ENCODE results near the gene OR2A14. TPM values are rescaled to one million over a fixed set of nuclear protein-coding genes. Genes with fewer than 3 reads are reported as not detected.
A peak's percentile ranks its signal among the peaks of the same experiment; 100 is the strongest.
"Not testable (repeated sequence)": the region's sequence is repeated elsewhere in the genome, so short reads cannot be mapped to it uniquely, and the experiment has no call there.

The OR2A14 gene
- polyA plus RNA-seq, 3 donors = not detected

- no peak for DNase-seq (ENCODE audit: low read depth in 3 of 3, low spot score in 2 of 3)
Measured at GRCh38 chr7:144144426-144144825, 21.4 kb downstream of the OR2A14 start.

- DNase-seq (ENCODE audit: low read depth in 3 of 3, low spot score in 2 of 3) = no peak
Measured at GRCh38 chr7:144148224-144148827, 25.4 kb downstream of the OR2A14 start.

- DNase-seq (ENCODE audit: low read depth in 3 of 3, low spot score in 2 of 3) = no peak
Measured at GRCh38 chr7:144158861-144159260, 35.9 kb downstream of the OR2A14 start.

- no peak for DNase-seq (ENCODE audit: low read depth in 3 of 3, low spot score in 2 of 3)
Measured at GRCh38 chr7:144164784-144165183, 41.8 kb downstream of the OR2A14 start.

- not testable (repeated sequence) for DNase-seq (ENCODE audit: low read depth in 3 of 3, low spot score in 2 of 3)
Measured at GRCh38 chr7:144171594-144172350, 48.8 kb downstream of the OR2A14 start.

GRCh38 chr7:144174613-144175012 lies 51.6 kb downstream of the OR2A14 start:
- no peak for DNase-seq (ENCODE audit: low read depth in 3 of 3, low spot score in 2 of 3)

GRCh38 chr7:144178380-144179164 lies 55.6 kb downstream of the OR2A14 start:
- DNase-seq (ENCODE audit: low read depth in 3 of 3, low spot score in 2 of 3) = peak in 2 of 3 donors; percentile 1 to 4

- DNase-seq (ENCODE audit: low read depth in 3 of 3, low spot score in 2 of 3) = not testable (repeated sequence)
Measured at GRCh38 chr7:144179165-144179479, 56.1 kb downstream of the OR2A14 start.

Other genes with a start within 250 kb of the OR2A14 start
- 10 to 100 TPM; 85.5 to 90.4 (median 87.0) TPM for gene TCAF1, start 221.0 kb upstream of the OR2A14 start, polyA plus RNA-seq (ENCODE audit: insufficient read length in 3 of 3)
- not detected for gene OR2F2, start 187.9 kb upstream of the OR2A14 start, polyA plus RNA-seq (ENCODE audit: insufficient read length in 3 of 3)
- under 1 TPM in 1 of 3 donors, not detected in 2; 0.14 TPM for gene OR2F1, start 168.3 kb upstream of the OR2A14 start, polyA plus RNA-seq (ENCODE audit: insufficient read length in 3 of 3)
- gene OR6B1, start 122.9 kb upstream of the OR2A14 start, polyA plus RNA-seq (ENCODE audit: insufficient read length in 3 of 3) = not detected
- gene OR2A5, start 74.2 kb upstream of the OR2A14 start, polyA plus RNA-seq (ENCODE audit: insufficient read length in 3 of 3) = under 1 TPM in 2 of 3 donors, not detected in 1; 0.04 to 0.08 TPM
- not detected for gene OR2A25, start 53.4 kb upstream of the OR2A14 start, polyA plus RNA-seq (ENCODE audit: insufficient read length in 3 of 3)
- gene OR2A12, start 36.9 kb upstream of the OR2A14 start, polyA plus RNA-seq (ENCODE audit: insufficient read length in 3 of 3) = not detected
- not detected for gene OR2A2, start 13.6 kb upstream of the OR2A14 start, polyA plus RNA-seq (ENCODE audit: insufficient read length in 3 of 3)
- gene CTAGE4, start 60.3 kb downstream of the OR2A14 start, polyA plus RNA-seq (ENCODE audit: insufficient read length in 3 of 3) = 1 to 10 TPM; 2.6 to 5.0 (median 2.7) TPM
- 10 to 100 TPM; 22.3 to 28.7 (median 26.8) TPM for gene ARHGEF35, start 72.7 kb downstream of the OR2A14 start, polyA plus RNA-seq (ENCODE audit: insufficient read length in 3 of 3)
- gene OR2A42, start 116.4 kb downstream of the OR2A14 start, polyA plus RNA-seq (ENCODE audit: insufficient read length in 3 of 3) = 1 to 10 TPM in 2 of 3 donors, under 1 TPM in 1; 0.97 to 1.5 (median 1.0) TPM
- gene OR2A7, start 141.6 kb downstream of the OR2A14 start, polyA plus RNA-seq (ENCODE audit: insufficient read length in 3 of 3) = 1 to 10 TPM; 6.9 to 9.2 (median 7.0) TPM
- gene CTAGE8, start 146.1 kb downstream of the OR2A14 start, polyA plus RNA-seq (ENCODE audit: insufficient read length in 3 of 3) = 1 to 10 TPM; 5.5 to 9.4 (median 7.7) TPM
- gene OR2A1, start 189.2 kb downstream of the OR2A14 start, polyA plus RNA-seq (ENCODE audit: insufficient read length in 3 of 3) = under 1 TPM; 0.10 to 0.44 (median 0.39) TPM
- gene ARHGEF5, start 232.2 kb downstream of the OR2A14 start, polyA plus RNA-seq (ENCODE audit: insufficient read length in 3 of 3) = 10 to 100 TPM; 21.3 to 22.2 (median 21.6) TPM